NCI-H446 treated with DMSO at 0.1 percent for 48 hours (cell line): ENCODE results near the gene MYO6.

Experiments used
- DNase-seq: peaks from one replicate; lab custom pipeline; 2025; lab: John Stamatoyannopoulos, UW

Gene MYO6

GRCh38 chr6:75947935-75948334 is 198.9 kb downstream of the MYO6 start:
- no peak for DNase-seq

- DNase-seq: no peak
Measured at GRCh38 chr6:75952128-75952527, 203.1 kb downstream of the MYO6 start.

GRCh38 chr6:75963569-75963968 is 214.5 kb downstream of the MYO6 start:
- DNase-seq: no peak

- no peak for DNase-seq
Measured at GRCh38 chr6:75968143-75968542, 219.1 kb downstream of the MYO6 start.
